ENCODE results near the gene CASKIN2. TPM values are rescaled to one million over a fixed set of nuclear protein-coding genes. Genes with fewer than 3 reads are reported as not detected.

The CASKIN2 gene
- total RNA-seq, 1 experiment from 2014 or later, result 40.0 TPM

GRCh38 chr17:75482098-75482942, 33.0 kb downstream of the CASKIN2 start:
- POLR2A ChIA-PET, result no interaction called here
- no peaks in the 10 kb centered on the region for H3K4me1 ChIP-seq (ENCODE audit: control insufficient read depth, insufficient read depth, low read length)
- no peaks in the 10 kb centered on the region for H3K27me3 ChIP-seq (ENCODE audit: control insufficient read depth, insufficient read depth, low read length)
- in situ Hi-C loops (cut with HindIII; ENCODE audit: low pct_unique_long_range_greater_than_20kb, low sequenced_read_pairs), result no loop called here
- no peaks in the 10 kb centered on the region for H3K9me3 ChIP-seq (ENCODE audit: control insufficient read depth, insufficient read depth, low read depth, low read length)
- H3K36me3 ChIP-seq (ENCODE audit: control insufficient read depth, insufficient read depth, low read length), result no peaks in the 10 kb centered on the region
- CTCF ChIA-PET, result interaction anchor here (0.5 to 0.6 kb wide), 3 partner anchors 23 to 207 kb away, joined by 3 to 5 read pairs (median 5); no protein-coding TSS in a partner anchor
- intact Hi-C loops (cut with micrococcal nuclease; ENCODE audit: unreplicated experiment), result no loop called here
- no TSS peak for BruUV-seq (replicated peaks)
- no peak overlapping the region for H3K27ac ChIP-seq (ENCODE audit: low read length)
- ATAC-seq (no peak), DNase-seq (ENCODE audit: low read depth, low spot score) (no peak)
- TF ChIP-seq SIN3A (IDR thresholded peaks at IDR 0.05; ENCODE audit: borderline replicate concordance, insufficient read depth, low read depth, low read length), result no peak
- TF ChIP-seq, protein P1, sequence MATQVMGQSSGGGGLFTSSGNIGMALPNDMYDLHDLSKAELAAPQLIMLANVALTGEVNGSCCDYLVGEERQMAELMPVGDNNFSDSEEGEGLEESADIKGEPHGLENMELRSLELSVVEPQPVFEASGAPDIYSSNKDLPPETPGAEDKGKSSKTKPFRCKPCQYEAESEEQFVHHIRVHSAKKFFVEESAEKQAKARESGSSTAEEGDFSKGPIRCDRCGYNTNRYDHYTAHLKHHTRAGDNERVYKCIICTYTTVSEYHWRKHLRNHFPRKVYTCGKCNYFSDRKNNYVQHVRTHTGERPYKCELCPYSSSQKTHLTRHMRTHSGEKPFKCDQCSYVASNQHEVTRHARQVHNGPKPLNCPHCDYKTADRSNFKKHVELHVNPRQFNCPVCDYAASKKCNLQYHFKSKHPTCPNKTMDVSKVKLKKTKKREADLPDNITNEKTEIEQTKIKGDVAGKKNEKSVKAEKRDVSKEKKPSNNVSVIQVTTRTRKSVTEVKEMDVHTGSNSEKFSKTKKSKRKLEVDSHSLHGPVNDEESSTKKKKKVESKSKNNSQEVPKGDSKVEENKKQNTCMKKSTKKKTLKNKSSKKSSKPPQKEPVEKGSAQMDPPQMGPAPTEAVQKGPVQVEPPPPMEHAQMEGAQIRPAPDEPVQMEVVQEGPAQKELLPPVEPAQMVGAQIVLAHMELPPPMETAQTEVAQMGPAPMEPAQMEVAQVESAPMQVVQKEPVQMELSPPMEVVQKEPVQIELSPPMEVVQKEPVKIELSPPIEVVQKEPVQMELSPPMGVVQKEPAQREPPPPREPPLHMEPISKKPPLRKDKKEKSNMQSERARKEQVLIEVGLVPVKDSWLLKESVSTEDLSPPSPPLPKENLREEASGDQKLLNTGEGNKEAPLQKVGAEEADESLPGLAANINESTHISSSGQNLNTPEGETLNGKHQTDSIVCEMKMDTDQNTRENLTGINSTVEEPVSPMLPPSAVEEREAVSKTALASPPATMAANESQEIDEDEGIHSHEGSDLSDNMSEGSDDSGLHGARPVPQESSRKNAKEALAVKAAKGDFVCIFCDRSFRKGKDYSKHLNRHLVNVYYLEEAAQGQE (IDR thresholded peaks at IDR 0.05; ENCODE audit: insufficient read depth in 1 of 2, low read depth in 2 of 2, low read length in 1 of 2), result no peak
- TF ChIP-seq POLR2AphosphoS5 (IDR thresholded peaks at IDR 0.05; ENCODE audit: low read depth, low read length), result no peak
- no peak for TF ChIP-seq TCF7L2 (IDR thresholded peaks at IDR 0.05; ENCODE audit: low read depth, low read length)
- no peak for TF ChIP-seq CTCF (IDR thresholded peaks at IDR 0.05)
- H3K4me3 ChIP-seq (ENCODE audit: low read depth in 2 of 2, low read length in 2 of 2), result no peak overlapping the region

DNA sequence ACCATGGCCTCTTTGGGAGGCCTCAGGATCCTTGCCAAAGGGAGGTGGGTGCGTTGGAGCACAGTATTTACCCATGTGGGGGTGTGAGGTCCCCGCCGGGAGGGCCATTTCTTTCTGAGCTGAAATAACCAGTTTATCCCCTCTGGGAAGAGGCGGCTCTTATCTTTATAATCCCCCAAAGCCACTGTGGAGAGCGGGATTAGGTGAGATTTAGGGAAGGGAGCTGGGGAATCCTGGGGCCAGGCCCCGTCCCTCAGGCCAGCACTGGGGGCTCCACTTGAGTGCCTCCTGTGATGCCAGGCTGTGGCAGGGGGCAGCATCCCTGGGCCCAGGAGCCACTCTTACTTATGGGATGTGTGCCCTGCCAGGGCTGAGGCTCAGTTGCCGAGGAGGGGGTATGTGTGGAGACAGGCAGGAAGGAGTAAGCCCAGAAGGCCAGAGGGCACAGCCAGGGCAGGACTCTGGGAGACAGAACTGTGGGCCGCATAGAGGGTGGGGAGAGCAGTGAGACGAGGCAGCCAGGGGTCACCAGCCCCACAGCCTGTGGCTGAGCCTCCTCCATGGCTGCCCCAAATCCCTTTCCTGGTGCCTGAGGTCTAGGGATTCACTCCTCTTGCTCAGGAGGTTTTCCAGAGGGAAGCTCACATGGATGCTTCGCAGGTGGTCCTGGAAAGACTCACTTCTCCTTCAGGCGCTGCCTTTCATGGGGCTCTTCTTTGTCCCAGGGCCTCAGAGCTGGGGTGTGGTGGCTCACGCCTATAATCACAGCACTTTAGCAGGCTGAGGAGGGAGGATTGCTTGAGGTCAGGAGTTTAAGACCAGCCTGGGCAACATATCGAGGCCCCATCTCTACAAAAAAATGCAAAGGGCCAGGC, 33.9 kb downstream of the CASKIN2 start:
- ATAC-seq (peak; percentile 14; the same call in 1 of the 2 replicates), DNase-seq (ENCODE audit: low read depth, low spot score) (no peak)
- H3K36me3 ChIP-seq (ENCODE audit: control insufficient read depth, insufficient read depth, low read length), result no peaks in the 10 kb centered on the region
- ChIA-PET POLR2A (interaction anchor here (0.6 kb wide), 1 partner anchor 32 kb away, joined by 9 read pairs; no protein-coding TSS in a partner anchor), CTCF (interaction anchor here (0.5 to 0.6 kb wide), 2 partner anchors 15 to 206 kb away, joined by 3 read pairs; no protein-coding TSS in a partner anchor)
- TF ChIP-seq TCF7L2 (IDR thresholded peaks at IDR 0.05; ENCODE audit: low read depth, low read length), result no peak
- TF ChIP-seq POLR2AphosphoS5 (IDR thresholded peaks at IDR 0.05; ENCODE audit: low read depth, low read length), result no peak
- TF ChIP-seq SIN3A (IDR thresholded peaks at IDR 0.05; ENCODE audit: borderline replicate concordance, insufficient read depth, low read depth, low read length), result no peak
- no peak for TF ChIP-seq CTCF (IDR thresholded peaks at IDR 0.05)
- TF ChIP-seq, protein P1 (IDR thresholded peaks at IDR 0.05; ENCODE audit: insufficient read depth in 1 of 2, low read depth in 2 of 2, low read length in 1 of 2), result no peak
- no peaks in the 10 kb centered on the region for H3K27me3 ChIP-seq (ENCODE audit: control insufficient read depth, insufficient read depth, low read length)
- H3K4me3 ChIP-seq (ENCODE audit: low read depth in 2 of 2, low read length in 2 of 2), result no peak overlapping the region
- H3K27ac ChIP-seq (ENCODE audit: low read length), result no peak overlapping the region
- in situ Hi-C loops (cut with HindIII; ENCODE audit: low pct_unique_long_range_greater_than_20kb, low sequenced_read_pairs), result no loop called here
- no TSS peak for BruUV-seq (replicated peaks)
- intact Hi-C loops (cut with micrococcal nuclease; ENCODE audit: unreplicated experiment), result no loop called here
- H3K9me3 ChIP-seq (ENCODE audit: control insufficient read depth, insufficient read depth, low read depth, low read length), result no peaks in the 10 kb centered on the region
- no peaks in the 10 kb centered on the region for H3K4me1 ChIP-seq (ENCODE audit: control insufficient read depth, insufficient read depth, low read length)

Data from Panc1 (cell line).